ENCODE results near the gene RASAL2. TPM values are rescaled to one million over a fixed set of nuclear protein-coding genes. Genes with fewer than 3 reads are reported as not detected.
"Not testable (repeated sequence)": the region's sequence is repeated elsewhere in the genome, so short reads cannot be mapped to it uniquely, and the experiment has no call there.

RASAL2 gene
- total RNA-seq, 1 donor from 2014 or later: 44.2 TPM

- H3K4me2 ChIP-seq (ENCODE audit: low read length): no peak overlapping the region
- H4K20me1 ChIP-seq (ENCODE audit: insufficient read depth, low read length): peaks cover 5% of the 10 kb centered on the region
- Mint-ChIP-seq H3K27me3 (ENCODE audit: low read depth, unreplicated experiment) (no peaks in the 10 kb centered on the region), H3K9me3 (ENCODE audit: unreplicated experiment) (no peaks in the 10 kb centered on the region), H3K27ac (ENCODE audit: unreplicated experiment) (no peak overlapping the region), H3K36me3 (ENCODE audit: low read depth, unreplicated experiment) (peaks cover 7% of the 10 kb centered on the region), H3K4me1 (ENCODE audit: low read depth, unreplicated experiment) (peaks cover 18% of the 10 kb centered on the region), H3K4me3 (ENCODE audit: unreplicated experiment) (no peak overlapping the region)
- H3K27ac ChIP-seq (ENCODE audit: low read depth, low read length): no peak overlapping the region
- H3K79me2 ChIP-seq (ENCODE audit: insufficient read depth, low read length): peaks cover 3% of the 10 kb centered on the region
- no peaks in the 10 kb centered on the region for H3K27me3 ChIP-seq (ENCODE audit: insufficient read depth, low read length)
- no peak for DNase-seq (ENCODE audit: low read depth)
- peaks cover 14% of the 10 kb centered on the region for H3K4me1 ChIP-seq (ENCODE audit: insufficient read depth, low read length)
- no peaks in the 10 kb centered on the region for H3K9me3 ChIP-seq (ENCODE audit: insufficient read depth, low read depth, low read length)
- no peak for FAIRE-seq
- H3K36me3 ChIP-seq (ENCODE audit: insufficient read depth, low read length): no peaks in the 10 kb centered on the region
- no peak overlapping the region for H3K4me3 ChIP-seq (ENCODE audit: insufficient read depth, low read depth, low read length)
- no peak overlapping the region for H3K9ac ChIP-seq (ENCODE audit: low read length)
- no peak overlapping the region for H2AFZ ChIP-seq (ENCODE audit: low read depth, low read length)
- no peak for TF ChIP-seq EZH2 (IDR thresholded peaks at IDR 0.05; ENCODE audit: insufficient read depth, low read length)
- TF ChIP-seq CTCF (IDR thresholded peaks at IDR 0.05; ENCODE audit: insufficient read depth, low read depth, low read length): no peak
Measured at GRCh38 chr1:178389441-178389840, 295.5 kb downstream of the RASAL2 start.

GRCh38 chr1:178390280-178390679 lies 296.4 kb downstream of the RASAL2 start:
- H3K79me2 ChIP-seq (ENCODE audit: insufficient read depth, low read length); FAIRE-seq: not testable (repeated sequence)

GRCh38 chr1:178393370-178393769 lies 299.5 kb downstream of the RASAL2 start:
- no peak overlapping the region for H3K27ac Mint-ChIP-seq (ENCODE audit: unreplicated experiment)
- H3K4me1 Mint-ChIP-seq (ENCODE audit: low read depth, unreplicated experiment): peaks cover 19% of the 10 kb centered on the region
- Histone ChIP-seq H3K4me3 (ENCODE audit: insufficient read depth, low read depth, low read length) (no peak overlapping the region), H2AFZ (ENCODE audit: low read depth, low read length) (no peak overlapping the region), H3K36me3 (ENCODE audit: insufficient read depth, low read length) (no peaks in the 10 kb centered on the region), H4K20me1 (ENCODE audit: insufficient read depth, low read length) (peaks cover 2% of the 10 kb centered on the region), H3K79me2 (ENCODE audit: insufficient read depth, low read length) (no peaks in the 10 kb centered on the region), H3K4me1 (ENCODE audit: insufficient read depth, low read length) (peaks cover 11% of the 10 kb centered on the region), H3K9me3 (ENCODE audit: insufficient read depth, low read depth, low read length) (no peaks in the 10 kb centered on the region), H3K4me2 (ENCODE audit: low read length) (no peak overlapping the region), H3K27me3 (ENCODE audit: insufficient read depth, low read length) (no peaks in the 10 kb centered on the region), H3K27ac (ENCODE audit: low read depth, low read length) (no peak overlapping the region), H3K9ac (ENCODE audit: low read length) (no peak overlapping the region)
- no peaks in the 10 kb centered on the region for H3K27me3 Mint-ChIP-seq (ENCODE audit: low read depth, unreplicated experiment)
- FAIRE-seq: no peak
- no peak for TF ChIP-seq CTCF (IDR thresholded peaks at IDR 0.05; ENCODE audit: insufficient read depth, low read depth, low read length)
- no peak for TF ChIP-seq EZH2 (IDR thresholded peaks at IDR 0.05; ENCODE audit: insufficient read depth, low read length)
- H3K36me3 Mint-ChIP-seq (ENCODE audit: low read depth, unreplicated experiment): peaks cover 7% of the 10 kb centered on the region
- no peak for DNase-seq (ENCODE audit: low read depth)
- H3K4me3 Mint-ChIP-seq (ENCODE audit: unreplicated experiment): no peak overlapping the region
- no peaks in the 10 kb centered on the region for H3K9me3 Mint-ChIP-seq (ENCODE audit: unreplicated experiment)

More at GRCh38 chr1:178390280-178390679, 296.4 kb downstream of the RASAL2 start:
- DNase-seq (ENCODE audit: low read depth); H3K27ac Mint-ChIP-seq (ENCODE audit: unreplicated experiment); H3K9me3 Mint-ChIP-seq (ENCODE audit: unreplicated experiment); H3K27me3 ChIP-seq (ENCODE audit: insufficient read depth, low read length); H3K36me3 ChIP-seq (ENCODE audit: insufficient read depth, low read length); H3K27me3 Mint-ChIP-seq (ENCODE audit: low read depth, unreplicated experiment); H3K4me3 ChIP-seq (ENCODE audit: insufficient read depth, low read depth, low read length); H3K36me3 Mint-ChIP-seq (ENCODE audit: low read depth, unreplicated experiment); H2AFZ ChIP-seq (ENCODE audit: low read depth, low read length); H3K4me3 Mint-ChIP-seq (ENCODE audit: unreplicated experiment); H3K4me2 ChIP-seq (ENCODE audit: low read length); H4K20me1 ChIP-seq (ENCODE audit: insufficient read depth, low read length); H3K9ac ChIP-seq (ENCODE audit: low read length); H3K9me3 ChIP-seq (ENCODE audit: insufficient read depth, low read depth, low read length); H3K27ac ChIP-seq (ENCODE audit: low read depth, low read length): not testable (repeated sequence)
- H3K4me1 Mint-ChIP-seq (ENCODE audit: low read depth, unreplicated experiment): peaks cover 18% of the 10 kb centered on the region
- peaks cover 14% of the 10 kb centered on the region for H3K4me1 ChIP-seq (ENCODE audit: insufficient read depth, low read length)
